SU-DHL-6 (cell line): ENCODE results near the gene PADI3.

Experiments
- H2AFZ ChIP-seq: fragments of 200-600 bp; sonication (generic); 2 replicates; pipeline ENCODE4 v1.6.1; 2014; ENCODE audit warnings: low read depth, mild to moderate bottlenecking, moderate library complexity, mixed read lengths, antibody characterized with exemption, low read length; ENCODE audit not compliant: severe bottlenecking
- H3F3A ChIP-seq: fragments of 200-600 bp; shearing (Covaris generic); 2 replicates; pipeline ENCODE4 v1.6.0; 2016; ENCODE audit warnings: antibody characterized with exemption, mild to moderate bottlenecking; ENCODE audit not compliant: insufficient read depth
- H3K27ac ChIP-seq: fragments of 200-600 bp; sonication (generic); 2 replicates; pipeline ENCODE4 v1.5.1; 2016; ENCODE audit warnings: low read depth, mild to moderate bottlenecking, low read length, moderate library complexity, mixed read lengths
- H3K27me3 ChIP-seq: fragments of 200-600 bp; sonication (generic), shearing (Covaris generic); 2 replicates; pipeline ENCODE4 v1.6.0; 2014; ENCODE audit warnings: mild to moderate bottlenecking, low read length
- H3K36me3 ChIP-seq: fragments of 200-600 bp; sonication (generic); 2 replicates; pipeline ENCODE4 v1.6.1; 2014; ENCODE audit warnings: mild to moderate bottlenecking, low read length, mixed read lengths
- H3K4me2 ChIP-seq: fragments of 300-600, 200-600 bp; shearing (Covaris generic), sonication (generic); 2 replicates; pipeline ENCODE4 v1.6.0; 2014; ENCODE audit warnings: low read length, low read depth, mild to moderate bottlenecking; ENCODE audit not compliant: poor library complexity, severe bottlenecking
- H3K4me3 ChIP-seq: fragments of 200-600 bp; sonication (generic); 2 replicates; pipeline ENCODE4 v1.5.1; 2014; ENCODE audit warnings: antibody characterized with exemption, low read length, mild to moderate bottlenecking, mixed read lengths; ENCODE audit not compliant: insufficient read depth, poor library complexity, severe bottlenecking
- H3K79me2 ChIP-seq: fragments of 200-600 bp; sonication (generic); 2 replicates; pipeline ENCODE4 v1.6.1; 2014; ENCODE audit warnings: mild to moderate bottlenecking, low read length, moderate library complexity; ENCODE audit not compliant: insufficient read depth
- H3K9ac ChIP-seq: fragments of 200-600 bp; sonication (generic); 2 replicates; pipeline ENCODE4 v1.7.0; 2014; ENCODE audit warnings: mild to moderate bottlenecking, low read length
- H3K9me2 ChIP-seq: fragments of 200-600 bp; sonication (generic); replicated peaks from 2 replicates; pipeline ENCODE4 v1.6.1; 2014; ENCODE audit warnings: low read length; ENCODE audit not compliant: insufficient read depth
- H3K9me3 ChIP-seq: fragments of 200-600 bp; sonication (generic); 2 replicates; pipeline ENCODE4 v1.6.1; 2014; ENCODE audit warnings: low read length, mixed read lengths; ENCODE audit not compliant: insufficient read depth
- H4K20me1 ChIP-seq: fragments of 200-600 bp; sonication (generic); 2 replicates; pipeline ENCODE4 v1.6.1; 2014; ENCODE audit warnings: low read depth, mild to moderate bottlenecking, antibody characterized with exemption, low read length, moderate library complexity, mixed read lengths
- CTCF ChIP-seq: fragments of 200-600 bp; sonication (generic); IDR thresholded peaks from one replicate; pipeline ENCODE4 v1.5.1; 2017; ENCODE audit warnings: antibody characterized with exemption, mild to moderate bottlenecking, low read length, moderate library complexity; ENCODE audit not compliant: insufficient read depth, poor library complexity, severe bottlenecking
- EZH2phosphoT487 ChIP-seq: fragments of 200-600 bp; sonication (generic), shearing (Covaris generic); conservative IDR thresholded peaks from 2 replicates; pipeline ENCODE4 v1.6.1; 2018; ENCODE audit warnings: mild to moderate bottlenecking, antibody characterized with exemption, low read length, moderate library complexity, mixed read lengths

Gene PADI3

GRCh38 chr1:17244821-17245740 is 3.8 kb upstream of the PADI3 start:
- H3K27me3 ChIP-seq = no peaks in the 10 kb centered on the region
- H3K79me2 ChIP-seq = no peaks in the 10 kb centered on the region
- H2AFZ ChIP-seq = no peak overlapping the region
- no peaks in the 10 kb centered on the region for H3F3A ChIP-seq
- no peaks in the 10 kb centered on the region for H3K9me3 ChIP-seq
- no peaks in the 10 kb centered on the region for H3K36me3 ChIP-seq
- no peak overlapping the region for H3K4me3 ChIP-seq
- H3K4me2 ChIP-seq = no peak overlapping the region
- TF ChIP-seq CTCF (no peak), EZH2phosphoT487 (no peak)
- H3K27ac ChIP-seq = no peak overlapping the region
- H3K9ac ChIP-seq = no peak overlapping the region
- no peaks in the 10 kb centered on the region for H4K20me1 ChIP-seq
- H3K9me2 ChIP-seq = no peaks in the 10 kb centered on the region

DNA sequence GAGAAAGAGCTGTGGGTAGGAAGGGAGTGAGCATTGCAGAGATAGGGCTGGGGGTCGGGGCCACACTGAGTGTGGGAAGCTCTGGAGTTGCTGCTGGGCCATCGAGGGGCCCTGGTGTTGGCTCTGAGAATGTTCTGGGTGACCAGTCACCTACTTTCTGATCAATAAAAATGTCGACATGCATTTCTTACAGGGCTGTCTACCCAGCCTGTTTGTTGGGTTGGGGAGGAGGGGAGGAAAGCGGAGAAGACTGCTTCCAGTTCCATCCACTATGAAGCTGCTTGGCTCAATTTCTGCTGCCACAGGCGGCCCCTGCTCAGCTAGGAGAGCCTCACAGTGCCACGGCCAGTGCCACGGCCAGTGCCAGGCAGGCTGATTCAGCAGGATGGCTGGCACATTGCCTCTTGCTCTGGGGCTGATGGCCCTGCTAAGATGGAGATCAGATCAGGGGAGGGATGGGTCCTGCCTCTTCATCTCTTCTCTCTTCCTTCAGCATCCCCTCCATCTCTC is 3.0 kb upstream of the PADI3 start:
- Histone ChIP-seq H3K9ac (no peak overlapping the region), H3K4me2 (no peak overlapping the region), H3K79me2 (no peaks in the 10 kb centered on the region), H3F3A (no peaks in the 10 kb centered on the region), H2AFZ (no peak overlapping the region), H3K9me3 (no peaks in the 10 kb centered on the region), H3K27ac (no peak overlapping the region), H4K20me1 (no peaks in the 10 kb centered on the region), H3K36me3 (no peaks in the 10 kb centered on the region), H3K27me3 (no peaks in the 10 kb centered on the region), H3K9me2 (no peaks in the 10 kb centered on the region), H3K4me3 (no peak overlapping the region)
- TF ChIP-seq CTCF (no peak), EZH2phosphoT487 (no peak)

DNA sequence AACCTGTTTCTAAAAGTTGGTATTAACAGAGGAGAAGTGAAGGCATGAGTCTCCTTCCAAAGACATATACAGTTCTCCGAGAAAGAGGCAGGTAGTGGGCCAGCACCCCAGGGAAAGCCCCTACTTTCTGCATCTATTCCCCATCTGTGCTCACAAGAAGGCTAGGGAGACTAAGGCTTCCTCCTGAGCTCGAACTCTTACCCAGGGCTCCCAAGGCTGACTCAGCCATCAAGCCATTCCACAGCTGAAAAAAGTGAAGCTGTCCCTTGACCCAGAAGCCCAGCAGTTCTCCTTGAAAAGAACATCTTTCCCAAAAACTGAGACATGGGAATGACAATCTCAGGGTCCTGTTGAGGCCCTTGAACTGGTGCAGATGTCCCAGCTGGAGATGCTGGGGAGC is 1.9 kb upstream of the PADI3 start:
- no peaks in the 10 kb centered on the region for H3K79me2 ChIP-seq
- H3K27ac ChIP-seq = no peak overlapping the region
- no peak overlapping the region for H3K4me2 ChIP-seq
- TF ChIP-seq EZH2phosphoT487 = no peak
- no peak for TF ChIP-seq CTCF
- no peaks in the 10 kb centered on the region for H3K9me2 ChIP-seq
- H4K20me1 ChIP-seq = no peaks in the 10 kb centered on the region
- no peak overlapping the region for H3K9ac ChIP-seq
- no peaks in the 10 kb centered on the region for H3K36me3 ChIP-seq
- H3K4me3 ChIP-seq = no peak overlapping the region
- H3K9me3 ChIP-seq = no peaks in the 10 kb centered on the region
- H3F3A ChIP-seq = no peaks in the 10 kb centered on the region
- no peaks in the 10 kb centered on the region for H3K27me3 ChIP-seq
- no peak overlapping the region for H2AFZ ChIP-seq
